Omental fat pad (tissue), 4 donors: ENCODE results near the gene POLA2. TPM values are rescaled to one million over a fixed set of nuclear protein-coding genes. Genes with fewer than 3 reads are reported as not detected.

Source experiments
- ATAC-seq: fragments of 150-250 bp; one replicate; pipeline ENCODE4 v1.9.1; 2016; ENCODE audit warnings: mild to moderate bottlenecking, moderate library complexity; ENCODE audit not compliant: low FRiP score
- DNase-seq: peaks from one replicate; pipeline ENCODE4 v3.0.0-alpha.2; 2019; ENCODE audit warnings: low spot score
- CTCF ChIP-seq, 3 donors: fragments of 450-650 bp; IDR thresholded peaks; one replicate each; pipeline ENCODE4 v1.5.1; 2016 to 2017; ENCODE audit warnings: antibody characterized with exemption in 3 of 3, mild to moderate bottlenecking in 3 of 3, moderate library complexity in 2 of 3
- total RNA-seq, 4 donors: library from RNA; depleted of rRNA; stranded (reverse); fragments of >200 nt; gene quantifications; one replicate each; pipeline ENCODE4 v1.1.0, GENCODE V29; 2016

Gene POLA2
- total RNA-seq, 4 donors from 2014 or later, result 3.5 to 13.7 (median 6.9) TPM

DNA sequence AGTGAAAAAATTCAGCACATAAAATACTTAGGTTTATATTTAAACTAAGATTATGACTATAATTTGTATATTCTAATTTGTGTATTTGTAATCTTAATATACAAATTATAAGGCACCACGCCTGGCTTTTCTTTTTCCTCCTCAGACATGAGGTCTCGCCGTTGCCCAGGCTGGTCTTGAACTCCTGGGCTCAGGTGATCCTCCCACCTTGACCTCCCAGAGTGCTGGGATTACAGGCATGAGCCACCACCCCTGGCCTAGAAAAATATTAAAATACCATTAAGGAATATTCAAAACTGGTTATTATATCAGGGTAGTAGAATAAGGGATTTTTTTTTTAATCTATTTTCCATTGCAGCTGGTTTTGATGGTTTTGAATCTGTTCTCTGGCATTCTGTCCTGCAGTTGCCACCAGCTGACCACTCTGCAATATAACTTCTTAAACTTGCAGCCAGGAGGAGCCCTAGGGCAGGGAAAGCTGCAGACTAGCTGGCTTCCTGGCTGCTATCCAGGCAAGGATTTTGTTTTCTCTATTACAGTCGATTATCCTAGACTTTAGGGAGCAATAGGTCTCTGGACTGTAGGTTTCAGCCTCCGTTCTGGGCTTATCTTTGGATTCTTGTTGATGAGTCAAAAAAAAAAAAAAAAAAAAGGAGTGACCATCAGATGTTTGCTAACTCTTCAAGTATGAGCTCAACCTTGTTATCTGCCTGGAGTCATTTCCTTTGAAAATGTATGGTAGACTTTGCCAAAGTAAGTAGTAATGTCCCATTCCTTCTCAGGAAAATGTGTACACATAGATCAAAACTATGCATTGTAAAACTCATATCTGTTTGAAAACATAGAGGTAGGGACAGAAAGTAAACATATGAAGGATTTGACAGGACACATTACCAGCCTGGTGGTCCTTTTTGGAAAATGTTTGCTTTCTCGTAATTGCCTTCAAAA is 13.2 kb downstream of the POLA2 start:
- DNase-seq, result no peak
- ATAC-seq, result peak; percentile 91
- peak in 2 of 3 donors; percentile 62 to 86 for TF ChIP-seq CTCF (IDR thresholded peaks at IDR 0.05)

DNA sequence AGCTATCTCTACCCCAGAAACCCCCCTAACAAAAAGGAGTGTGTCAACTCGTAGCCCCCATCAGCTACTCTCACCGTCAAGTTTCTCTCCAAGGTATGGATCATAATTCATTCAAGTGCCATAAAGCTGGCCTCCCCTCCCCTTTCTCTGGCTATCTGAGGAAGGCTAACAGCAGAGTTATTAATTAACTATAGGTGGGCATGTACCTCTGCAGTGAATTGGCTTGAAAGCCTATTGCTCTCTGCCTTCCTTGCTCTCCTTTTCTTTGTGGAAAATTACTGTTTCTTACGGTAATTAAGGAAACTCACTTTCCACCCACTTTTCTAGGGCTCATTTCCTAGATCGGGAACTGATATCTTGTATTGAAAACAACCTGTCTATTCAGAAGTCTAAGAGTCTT is 14.1 kb downstream of the POLA2 start:
- no peak for ATAC-seq
- no peak for TF ChIP-seq CTCF (IDR thresholded peaks at IDR 0.05)

DNA sequence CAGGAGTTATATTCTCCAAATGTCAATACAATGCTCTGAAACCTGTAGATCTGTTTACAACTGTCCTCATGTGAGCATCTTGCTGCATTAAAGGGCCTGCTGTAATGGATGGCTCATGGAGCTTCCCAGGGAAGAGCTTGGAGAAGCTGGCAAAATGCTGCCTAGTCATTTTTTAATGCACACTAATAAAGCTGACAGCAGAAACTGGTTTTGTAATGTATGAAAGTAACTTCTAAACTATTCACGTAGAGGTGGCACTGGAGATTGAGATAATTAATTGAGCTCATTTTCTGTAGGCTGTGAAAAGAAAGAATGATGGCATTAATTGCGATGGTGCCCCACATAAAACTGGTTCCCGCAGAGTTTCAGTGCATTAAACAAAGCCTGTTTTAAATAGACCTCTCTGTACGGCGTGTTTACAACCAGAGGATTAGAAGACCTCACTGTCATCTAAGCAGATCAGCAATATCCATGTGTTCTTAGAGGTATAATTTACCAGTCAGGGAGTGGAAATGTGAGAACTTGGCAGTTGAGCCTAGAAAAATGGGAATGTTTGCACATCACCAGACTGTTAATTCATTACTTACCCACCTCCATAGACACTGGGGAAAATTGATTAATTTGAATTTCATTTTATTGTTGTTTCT is 16.0 kb downstream of the POLA2 start:
- no peak for TF ChIP-seq CTCF (IDR thresholded peaks at IDR 0.05)
- DNase-seq (no peak), ATAC-seq (no peak)

More for the DNA sequence above, 14.1 kb downstream of the POLA2 start:
- DNase-seq, result no peak

GRCh38 chr11:65278356-65278755 is 16.6 kb downstream of the POLA2 start:
- TF ChIP-seq CTCF (IDR thresholded peaks at IDR 0.05), result no peak
- DNase-seq, result no peak
- ATAC-seq, result no peak

GRCh38 chr11:65279279-65279678 is 17.5 kb downstream of the POLA2 start:
- DNase-seq, result no peak
- no peak for ATAC-seq
- TF ChIP-seq CTCF (IDR thresholded peaks at IDR 0.05), result no peak

- ATAC-seq (peak; percentile 68), DNase-seq (no peak)
These were observed 18.1 kb downstream of the POLA2 start for GRCh38 chr11:65279741-65280440.

More at GRCh38 chr11:65279741-65280440, 18.1 kb downstream of the POLA2 start:
- no peak for TF ChIP-seq CTCF (IDR thresholded peaks at IDR 0.05)
